Left lung (tissue), 10 donors: ENCODE measurements around the gene CDH19. TPM values are rescaled to one million over a fixed set of nuclear protein-coding genes. Genes with fewer than 3 reads are reported as not detected.

Source experiments
- ATAC-seq: fragments of 200-7000 bp; cut with Tn5 transposase; one replicate; pipeline ENCODE4 v1.9.1; 2020; ENCODE audit warnings: moderate library complexity
- DNase-seq, 4 donors: peaks; one replicate each; pipeline ENCODE4 v3.0.0-alpha.2; 2013 to 2020
- H3K27ac ChIP-seq, 2 donors: fragments of 200-600 bp; sonication (generic) in 1 of 2; one replicate each; pipeline versions ENCODE4 v1.5.0 to v1.8.0; 2020 to 2021
- H3K27me3 ChIP-seq, 2 donors: fragments of 200-600 bp; sonication (generic) in 1 of 2; one replicate each; pipeline versions ENCODE4 v1.5.0 to v1.8.0; 2020 to 2021
- H3K36me3 ChIP-seq, 2 donors: fragments of 200-600 bp; sonication (generic) in 1 of 2; one replicate each; pipeline versions ENCODE4 v1.5.0 to v1.8.0; 2020 to 2021
- H3K4me1 ChIP-seq, 2 donors: fragments of 200-600 bp; one replicate each; pipeline ENCODE4 v1.8.0; 2021
- H3K4me3 ChIP-seq, 2 donors: fragments of 200-600 bp; sonication (generic) in 1 of 2; one replicate each; pipeline versions ENCODE4 v1.5.0 to v1.8.0; 2020 to 2021; ENCODE audit warnings: mild to moderate bottlenecking in 1 of 2
- H3K9me3 ChIP-seq, 2 donors: fragments of 200-600 bp; sonication (generic) in 1 of 2; one replicate each; pipeline versions ENCODE4 v1.5.0 to v1.8.0; 2020 to 2021
- intact Hi-C, 2 donors: fragments of 100-400 bp; cut with DNase I; formaldehyde crosslinking; loops; one replicate each; pipeline versions ENCODE4 v1.11.2 to v1.14.2; 2022
- polyA plus RNA-seq, 6 donors: library from polyadenylated mRNA; unstranded; fragments of 120-200 nt; gene quantifications; one replicate each; pipeline ENCODE4 v1.2.1, GENCODE V29; 2013; ENCODE audit not compliant: insufficient read length in 6 of 6
- total RNA-seq, 2 donors: library from RNA; stranded (reverse); fragmentation: NEBNext Ultra II Directional; extraction: Animal tissue kit (Norgen Biotek cat#: 25700); gene quantifications; one replicate each; pipeline ENCODE4 v1.2.1, GENCODE V29; 2021
- TF ChIP-seq, protein P1 (sequence below), 2 donors: fragments of 200-600 bp; sonication (generic) in 1 of 2; IDR thresholded peaks; one replicate each; pipeline versions ENCODE4 v1.5.0 to v1.8.0; 2021; ENCODE audit warnings: antibody characterized with exemption in 2 of 2
- donor health status: DM: no; HTN: yes; CAD: no.
- donor health status: DM: no; HTN: no; CAD: no.

Gene CDH19
- total and polyA plus RNA-seq, 8 donors = 0.07 to 0.85 (median 0.33) TPM

DNA sequence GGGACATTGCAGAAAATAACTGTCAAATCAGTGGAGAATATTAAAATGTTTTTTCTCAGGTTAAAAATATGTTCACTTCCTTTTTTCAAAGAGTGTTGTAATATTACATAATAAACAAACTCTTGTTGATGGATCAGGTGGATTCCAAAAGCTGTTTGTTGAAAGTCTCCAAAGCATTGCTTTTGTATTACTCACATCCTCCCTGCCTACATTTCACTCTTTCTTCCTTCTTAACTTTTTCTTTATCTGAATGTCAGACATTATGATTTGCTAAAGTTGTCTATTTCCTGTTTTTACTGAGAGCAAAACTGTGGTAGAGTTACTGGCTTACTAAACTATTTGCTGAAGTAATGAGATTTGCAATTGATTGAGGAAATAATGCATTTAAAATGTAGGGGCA, 92.1 kb downstream of the CDH19 start:
- Histone ChIP-seq H3K4me3 (no peak overlapping the region), H3K9me3 (no peaks in the 10 kb centered on the region), H3K27ac (peak overlapping the region in 1 of 2 donors; percentile 55), H3K4me1 (no peaks in the 10 kb centered on the region), H3K36me3 (no peaks in the 10 kb centered on the region), H3K27me3 (no peaks in the 10 kb centered on the region)
- DNase-seq (no peak), ATAC-seq (peak; percentile 76)
- intact Hi-C loops = no loop called here
- TF ChIP-seq, protein P1, sequence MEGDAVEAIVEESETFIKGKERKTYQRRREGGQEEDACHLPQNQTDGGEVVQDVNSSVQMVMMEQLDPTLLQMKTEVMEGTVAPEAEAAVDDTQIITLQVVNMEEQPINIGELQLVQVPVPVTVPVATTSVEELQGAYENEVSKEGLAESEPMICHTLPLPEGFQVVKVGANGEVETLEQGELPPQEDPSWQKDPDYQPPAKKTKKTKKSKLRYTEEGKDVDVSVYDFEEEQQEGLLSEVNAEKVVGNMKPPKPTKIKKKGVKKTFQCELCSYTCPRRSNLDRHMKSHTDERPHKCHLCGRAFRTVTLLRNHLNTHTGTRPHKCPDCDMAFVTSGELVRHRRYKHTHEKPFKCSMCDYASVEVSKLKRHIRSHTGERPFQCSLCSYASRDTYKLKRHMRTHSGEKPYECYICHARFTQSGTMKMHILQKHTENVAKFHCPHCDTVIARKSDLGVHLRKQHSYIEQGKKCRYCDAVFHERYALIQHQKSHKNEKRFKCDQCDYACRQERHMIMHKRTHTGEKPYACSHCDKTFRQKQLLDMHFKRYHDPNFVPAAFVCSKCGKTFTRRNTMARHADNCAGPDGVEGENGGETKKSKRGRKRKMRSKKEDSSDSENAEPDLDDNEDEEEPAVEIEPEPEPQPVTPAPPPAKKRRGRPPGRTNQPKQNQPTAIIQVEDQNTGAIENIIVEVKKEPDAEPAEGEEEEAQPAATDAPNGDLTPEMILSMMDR (IDR thresholded peaks at IDR 0.05) = no peak

DNA sequence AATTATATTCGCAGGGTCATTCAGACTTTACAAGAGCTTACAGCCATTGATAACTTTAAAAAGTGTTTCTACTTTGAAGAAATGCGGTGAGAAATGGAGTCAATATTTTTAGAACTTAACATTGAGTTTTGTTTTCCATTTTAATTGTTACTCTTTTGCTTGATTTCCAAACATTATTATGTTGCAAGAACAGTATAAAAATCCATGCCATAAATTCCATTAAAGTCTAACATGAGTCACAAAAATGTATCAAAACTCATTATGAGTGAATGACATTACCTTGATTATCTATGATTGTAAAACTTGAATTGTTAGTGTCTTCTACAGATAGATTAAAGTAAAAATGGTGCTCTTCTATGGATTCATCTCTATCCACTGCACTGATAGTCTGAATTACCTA, 92.6 kb downstream of the CDH19 start:
- TF ChIP-seq, protein P1 (IDR thresholded peaks at IDR 0.05) = no peak
- H3K4me1 ChIP-seq = no peaks in the 10 kb centered on the region
- ATAC-seq = no peak
- H3K36me3 ChIP-seq = no peaks in the 10 kb centered on the region
- DNase-seq = no peak
- intact Hi-C loops = no loop called here
- H3K4me3 ChIP-seq = no peak overlapping the region
- H3K27me3 ChIP-seq = no peaks in the 10 kb centered on the region
- peak overlapping the region in 1 of 2 donors; percentile 55 for H3K27ac ChIP-seq
- no peaks in the 10 kb centered on the region for H3K9me3 ChIP-seq

DNA sequence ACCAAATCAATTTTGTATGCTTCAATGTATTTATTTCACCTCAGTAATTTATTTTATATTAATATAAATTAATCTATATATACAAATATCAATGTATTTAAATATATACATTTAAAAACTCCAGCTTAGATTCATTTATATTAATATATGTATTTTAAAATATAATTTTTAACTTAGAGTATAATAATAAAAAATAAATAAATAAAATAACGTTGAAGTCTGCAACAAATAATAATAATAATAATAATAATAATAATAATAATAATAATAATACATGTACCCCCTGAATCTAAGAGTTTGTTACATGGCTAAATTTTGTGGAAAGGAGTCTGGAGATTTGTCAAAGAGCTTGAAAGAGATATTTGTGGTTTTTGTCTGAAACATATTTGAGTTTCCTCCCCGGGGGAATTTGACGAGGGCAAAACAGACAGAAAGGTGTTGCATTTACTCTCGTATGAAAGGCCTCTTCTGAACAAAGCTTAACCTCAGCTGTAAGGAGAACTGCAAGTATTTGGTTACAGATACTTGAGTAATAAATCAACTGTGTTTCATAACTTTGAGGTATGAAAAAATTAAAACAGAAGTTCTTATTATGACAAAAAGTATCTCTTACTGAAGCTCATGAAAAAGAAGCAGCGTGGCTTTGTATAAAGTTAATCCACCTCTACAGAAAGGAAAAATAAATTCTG, 93.4 kb downstream of the CDH19 start:
- peak; percentile 78 for ATAC-seq
- intact Hi-C loops = no loop called here
- TF ChIP-seq, protein P1 (IDR thresholded peaks at IDR 0.05) = no peak
- Histone ChIP-seq H3K4me1 (no peaks in the 10 kb centered on the region), H3K36me3 (no peaks in the 10 kb centered on the region), H3K9me3 (no peaks in the 10 kb centered on the region), H3K27ac (no peak overlapping the region), H3K4me3 (no peak overlapping the region), H3K27me3 (no peaks in the 10 kb centered on the region)
- DNase-seq = no peak

DNA sequence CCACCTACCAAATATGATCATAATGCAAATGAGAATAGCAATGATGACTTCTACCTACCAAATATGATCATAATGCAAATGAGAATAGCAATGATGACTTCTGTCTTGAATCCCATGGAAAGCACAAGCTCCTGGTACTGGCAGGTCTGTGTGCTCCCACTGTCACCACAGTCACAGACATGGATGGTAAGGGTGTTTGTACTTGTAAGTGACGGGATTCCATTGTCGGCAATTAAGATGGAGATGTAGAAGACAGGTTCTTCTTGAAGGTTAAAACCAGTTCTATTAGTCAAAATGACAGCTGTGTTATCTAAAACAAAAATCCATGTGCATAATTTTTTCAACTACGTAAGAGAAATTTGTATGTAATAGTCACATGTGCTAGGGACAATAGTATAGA, 95.0 kb downstream of the CDH19 start:
- Histone ChIP-seq H3K36me3 (no peaks in the 10 kb centered on the region), H3K27me3 (no peaks in the 10 kb centered on the region), H3K4me1 (no peaks in the 10 kb centered on the region), H3K27ac (no peak overlapping the region), H3K4me3 (no peak overlapping the region), H3K9me3 (no peaks in the 10 kb centered on the region)
- DNase-seq = no peak
- no peak for ATAC-seq
- TF ChIP-seq, protein P1 (IDR thresholded peaks at IDR 0.05) = no peak
- intact Hi-C loops = no loop called here

DNA sequence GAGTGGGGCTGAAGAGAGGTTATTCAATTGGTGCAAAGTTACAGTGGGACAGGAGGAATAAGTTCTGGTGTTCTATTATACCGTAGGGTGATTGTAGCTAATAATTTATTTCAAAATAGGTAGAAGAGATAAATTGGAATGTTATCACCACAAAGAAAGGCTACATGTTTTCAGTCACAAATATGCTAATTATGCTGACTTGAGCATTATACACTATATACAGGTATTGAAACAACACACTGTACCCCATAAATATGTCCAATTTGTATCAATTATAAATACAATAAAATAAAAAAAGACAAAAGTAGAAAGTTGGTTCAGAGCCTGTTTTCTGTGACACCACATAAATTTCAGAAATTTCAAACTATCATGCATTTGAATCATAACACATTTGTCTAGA, 97.7 kb downstream of the CDH19 start:
- intact Hi-C loops = no loop called here
- no peaks in the 10 kb centered on the region for H3K36me3 ChIP-seq
- TF ChIP-seq, protein P1 (IDR thresholded peaks at IDR 0.05) = no peak
- no peaks in the 10 kb centered on the region for H3K4me1 ChIP-seq
- H3K4me3 ChIP-seq = no peak overlapping the region
- no peak for DNase-seq
- no peaks in the 10 kb centered on the region for H3K27me3 ChIP-seq
- no peaks in the 10 kb centered on the region for H3K9me3 ChIP-seq
- no peak for ATAC-seq
- no peak overlapping the region for H3K27ac ChIP-seq
